ENCODE results near the gene SPTSSA. TPM values are rescaled to one million over a fixed set of nuclear protein-coding genes. Genes with fewer than 3 reads are reported as not detected.

Gene SPTSSA
- total and polyA plus RNA-seq, 2 experiments from 2014 or later: 27.5 to 36.4 TPM

DNA sequence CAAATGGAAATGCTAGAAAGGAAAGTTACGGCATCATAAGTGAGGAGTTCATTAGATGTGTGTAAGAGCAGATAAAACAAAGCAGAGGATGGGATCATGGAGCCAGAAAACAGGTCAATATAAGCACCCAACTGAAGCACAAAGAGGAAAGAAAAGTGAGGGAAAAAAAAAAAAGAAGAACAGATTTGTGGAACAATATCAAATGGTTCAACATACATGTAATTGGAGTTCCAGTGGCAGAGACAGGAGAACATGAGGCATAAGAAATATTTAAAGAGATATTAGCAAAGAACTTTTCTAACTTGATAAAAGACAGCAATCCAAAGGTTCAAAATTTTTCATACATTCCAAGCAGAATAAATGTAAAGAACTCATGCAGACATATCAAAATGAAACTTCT is 54.1 kb downstream of the SPTSSA start:
- no peaks in the 10 kb centered on the region for H3K27me3 ChIP-seq (ENCODE audit: insufficient read depth)
- H3F3A ChIP-seq (replicated peaks; ENCODE audit: low read depth): no peaks in the 10 kb centered on the region
- ATAC-seq: no peak
- H3K79me2 ChIP-seq (replicated peaks; ENCODE audit: insufficient read depth): no peaks in the 10 kb centered on the region
- H3K27ac ChIP-seq (ENCODE audit: low read depth): no peak overlapping the region
- H3K4me3 Mint-ChIP-seq: no peak overlapping the region
- H3K36me3 ChIP-seq (ENCODE audit: insufficient read depth): no peaks in the 10 kb centered on the region; the same call in 1 of the 2 replicates
- peaks cover 15% of the 10 kb centered on the region for H3K9me3 Mint-ChIP-seq
- no peaks in the 10 kb centered on the region for H4K20me1 ChIP-seq (replicated peaks; ENCODE audit: insufficient read depth)
- no peaks in the 10 kb centered on the region for H3K27me3 Mint-ChIP-seq (ENCODE audit: insufficient read depth, low read depth, poor library complexity)
- H3K4me2 ChIP-seq: no peak overlapping the region
- H3K4me1 Mint-ChIP-seq: no peaks in the 10 kb centered on the region
- H3K36me3 Mint-ChIP-seq (ENCODE audit: low read depth): peaks cover 4% of the 10 kb centered on the region
- H3K4me3 ChIP-seq: no peak overlapping the region
- TF ChIP-seq JUNB (IDR thresholded peaks at IDR 0.05; ENCODE audit: unreplicated experiment): no peak
- TF ChIP-seq, protein P1, sequence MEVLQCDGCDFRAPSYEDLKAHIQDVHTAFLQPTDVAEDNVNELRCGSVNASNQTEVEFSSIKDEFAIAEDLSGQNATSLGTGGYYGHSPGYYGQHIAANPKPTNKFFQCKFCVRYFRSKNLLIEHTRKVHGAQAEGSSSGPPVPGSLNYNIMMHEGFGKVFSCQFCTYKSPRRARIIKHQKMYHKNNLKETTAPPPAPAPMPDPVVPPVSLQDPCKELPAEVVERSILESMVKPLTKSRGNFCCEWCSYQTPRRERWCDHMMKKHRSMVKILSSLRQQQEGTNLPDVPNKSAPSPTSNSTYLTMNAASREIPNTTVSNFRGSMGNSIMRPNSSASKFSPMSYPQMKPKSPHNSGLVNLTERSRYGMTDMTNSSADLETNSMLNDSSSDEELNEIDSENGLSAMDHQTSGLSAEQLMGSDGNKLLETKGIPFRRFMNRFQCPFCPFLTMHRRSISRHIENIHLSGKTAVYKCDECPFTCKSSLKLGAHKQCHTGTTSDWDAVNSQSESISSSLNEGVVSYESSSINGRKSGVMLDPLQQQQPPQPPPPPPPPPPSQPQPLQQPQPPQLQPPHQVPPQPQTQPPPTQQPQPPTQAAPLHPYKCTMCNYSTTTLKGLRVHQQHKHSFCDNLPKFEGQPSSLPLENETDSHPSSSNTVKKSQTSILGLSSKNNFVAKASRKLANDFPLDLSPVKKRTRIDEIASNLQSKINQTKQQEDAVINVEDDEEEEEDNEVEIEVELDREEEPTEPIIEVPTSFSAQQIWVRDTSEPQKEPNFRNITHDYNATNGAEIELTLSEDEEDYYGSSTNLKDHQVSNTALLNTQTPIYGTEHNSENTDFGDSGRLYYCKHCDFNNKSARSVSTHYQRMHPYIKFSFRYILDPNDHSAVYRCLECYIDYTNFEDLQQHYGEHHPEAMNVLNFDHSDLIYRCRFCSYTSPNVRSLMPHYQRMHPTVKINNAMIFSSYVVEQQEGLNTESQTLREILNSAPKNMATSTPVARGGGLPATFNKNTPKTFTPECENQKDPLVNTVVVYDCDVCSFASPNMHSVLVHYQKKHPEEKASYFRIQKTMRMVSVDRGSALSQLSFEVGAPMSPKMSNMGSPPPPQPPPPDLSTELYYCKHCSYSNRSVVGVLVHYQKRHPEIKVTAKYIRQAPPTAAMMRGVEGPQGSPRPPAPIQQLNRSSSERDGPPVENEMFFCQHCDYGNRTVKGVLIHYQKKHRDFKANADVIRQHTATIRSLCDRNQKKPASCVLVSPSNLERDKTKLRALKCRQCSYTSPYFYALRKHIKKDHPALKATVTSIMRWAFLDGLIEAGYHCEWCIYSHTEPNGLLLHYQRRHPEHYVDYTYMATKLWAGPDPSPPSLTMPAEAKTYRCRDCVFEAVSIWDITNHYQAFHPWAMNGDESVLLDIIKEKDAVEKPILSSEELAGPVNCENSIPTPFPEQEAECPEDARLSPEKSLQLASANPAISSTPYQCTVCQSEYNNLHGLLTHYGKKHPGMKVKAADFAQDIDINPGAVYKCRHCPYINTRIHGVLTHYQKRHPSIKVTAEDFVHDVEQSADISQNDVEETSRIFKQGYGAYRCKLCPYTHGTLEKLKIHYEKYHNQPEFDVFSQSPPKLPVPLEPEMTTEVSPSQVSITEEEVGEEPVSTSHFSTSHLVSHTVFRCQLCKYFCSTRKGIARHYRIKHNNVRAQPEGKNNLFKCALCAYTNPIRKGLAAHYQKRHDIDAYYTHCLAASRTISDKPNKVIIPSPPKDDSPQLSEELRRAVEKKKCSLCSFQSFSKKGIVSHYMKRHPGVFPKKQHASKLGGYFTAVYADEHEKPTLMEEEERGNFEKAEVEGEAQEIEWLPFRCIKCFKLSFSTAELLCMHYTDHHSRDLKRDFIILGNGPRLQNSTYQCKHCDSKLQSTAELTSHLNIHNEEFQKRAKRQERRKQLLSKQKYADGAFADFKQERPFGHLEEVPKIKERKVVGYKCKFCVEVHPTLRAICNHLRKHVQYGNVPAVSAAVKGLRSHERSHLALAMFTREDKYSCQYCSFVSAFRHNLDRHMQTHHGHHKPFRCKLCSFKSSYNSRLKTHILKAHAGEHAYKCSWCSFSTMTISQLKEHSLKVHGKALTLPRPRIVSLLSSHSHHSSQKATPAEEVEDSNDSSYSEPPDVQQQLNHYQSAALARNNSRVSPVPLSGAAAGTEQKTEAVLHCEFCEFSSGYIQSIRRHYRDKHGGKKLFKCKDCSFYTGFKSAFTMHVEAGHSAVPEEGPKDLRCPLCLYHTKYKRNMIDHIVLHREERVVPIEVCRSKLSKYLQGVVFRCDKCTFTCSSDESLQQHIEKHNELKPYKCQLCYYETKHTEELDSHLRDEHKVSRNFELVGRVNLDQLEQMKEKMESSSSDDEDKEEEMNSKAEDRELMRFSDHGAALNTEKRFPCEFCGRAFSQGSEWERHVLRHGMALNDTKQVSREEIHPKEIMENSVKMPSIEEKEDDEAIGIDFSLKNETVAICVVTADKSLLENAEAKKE (CRISPR knock-in tag; IDR thresholded peaks at IDR 0.05): no peak
- TF ChIP-seq CREB1 (CRISPR knock-in tag; IDR thresholded peaks at IDR 0.05; ENCODE audit: low read depth): no peak
- no peak for TF ChIP-seq CTCF (conservative IDR thresholded peaks at IDR 0.05; ENCODE audit: low read depth in 2 of 2)
- no peak for TF ChIP-seq NANOG (IDR thresholded peaks at IDR 0.05; ENCODE audit: borderline replicate concordance)
- no peak for TF ChIP-seq ZNF331 (CRISPR knock-in tag; IDR thresholded peaks at IDR 0.05; ENCODE audit: low read depth)
- no peak for TF ChIP-seq ZNF114 (CRISPR knock-in tag; IDR thresholded peaks at IDR 0.05)
- no peak for TF ChIP-seq STAT1 (IDR thresholded peaks at IDR 0.05; ENCODE audit: unreplicated experiment)
- TF ChIP-seq EZH2phosphoT487 (IDR thresholded peaks at IDR 0.05; ENCODE audit: unreplicated experiment): no peak
- TF ChIP-seq ETS1 (IDR thresholded peaks at IDR 0.05): no peak
- no peak for TF ChIP-seq REST (IDR thresholded peaks at IDR 0.05; ENCODE audit: unreplicated experiment)
- TF ChIP-seq POLR2AphosphoS5 (IDR thresholded peaks at IDR 0.05; ENCODE audit: low read depth): no peak
- no peak for TF ChIP-seq EZH2 (IDR thresholded peaks at IDR 0.05; ENCODE audit: low read depth, unreplicated experiment)
- H3K27ac Mint-ChIP-seq: no peak overlapping the region
- no peak for DNase-seq (ENCODE audit: low spot score)
- no peaks in the 10 kb centered on the region for H3K4me1 ChIP-seq (ENCODE audit: insufficient read depth)
- no peak overlapping the region for H2AFZ ChIP-seq
- no peaks in the 10 kb centered on the region for H3K9me2 ChIP-seq (ENCODE audit: insufficient read depth)

Measured in GM23338 (cell line).